H1 (cell line): ENCODE results near the gene COMMD1. TPM values are rescaled to one million over a fixed set of nuclear protein-coding genes. Genes with fewer than 3 reads are reported as not detected.

Experiments used
- CTCF ChIA-PET: fragments of 300-600 bp; sonication (Branson Sonifier 250); formaldehyde crosslinking; loops from one replicate; lab custom pipeline; 2021; ENCODE audit not compliant: partially characterized antibody; lab: Charles Lee
- POLR2A ChIA-PET: fragments of 300-600 bp; sonication (Branson Sonifier 250); formaldehyde crosslinking; loops from one replicate; lab custom pipeline; 2021; ENCODE audit warnings: inconsistent platforms; ENCODE audit not compliant: partially characterized antibody; lab: Charles Lee
- DNase-seq, 2 experiments: peaks; one replicate each; pipeline versions ENCODE4 v3.0.0 to v3.0.0-alpha.2; 2010 to 2022; ENCODE audit warnings: low spot score in 2 of 2, low read depth in 1 of 2, mixed read lengths in 1 of 2
- FAIRE-seq: peaks from 2 replicates; lab custom pipeline; 2011; peaks lifted over from hg19 to GRCh38; lab: Jason Lieb, UNC
- H2AFZ ChIP-seq: 2 replicates; pipeline ENCODE4 v1.8.1; 2012; ENCODE audit warnings: low read length, inconsistent platforms
- H2AK5ac ChIP-seq: 2 replicates; pipeline ENCODE4 v1.6.1; 2013; ENCODE audit warnings: low read depth, low read length
- H2BK120ac ChIP-seq: replicated peaks from 2 replicates; pipeline ENCODE3; 2013; ENCODE audit warnings: low read depth, low read length, inconsistent platforms
- H2BK12ac ChIP-seq: 2 replicates; pipeline ENCODE4 v1.6.1; 2013; ENCODE audit warnings: low read depth, low read length
- H2BK15ac ChIP-seq: 2 replicates; pipeline ENCODE4 v1.6.1; 2013; ENCODE audit warnings: low read length
- H2BK20ac ChIP-seq: 2 replicates; pipeline ENCODE4 v1.6.1; 2013; ENCODE audit warnings: low read length
- H2BK5ac ChIP-seq: 2 replicates; pipeline ENCODE4 v1.6.1; 2013; ENCODE audit warnings: low read depth, low read length
- H3K14ac ChIP-seq: 2 replicates; pipeline ENCODE4 v1.6.1; 2013; ENCODE audit warnings: inconsistent platforms; ENCODE audit not compliant: insufficient read length
- H3K18ac ChIP-seq: 2 replicates; pipeline ENCODE4 v1.6.1; 2013; ENCODE audit warnings: low read length; ENCODE audit errors: extremely low read depth
- H3K23ac ChIP-seq: 2 replicates; pipeline ENCODE4 v1.6.1; 2013; ENCODE audit warnings: inconsistent platforms; ENCODE audit not compliant: insufficient read length
- H3K23me2 ChIP-seq: 2 replicates; pipeline ENCODE4 v1.6.1; 2013; ENCODE audit warnings: low read depth, low read length
- H3K27ac ChIP-seq: 2 replicates; pipeline ENCODE4 v1.6.1; 2011; ENCODE audit warnings: low read depth, low read length, inconsistent platforms
- H3K27me3 ChIP-seq, 4 experiments: replicated peaks in 1 of 4; 1 replicate in 1 of 4; 2 replicates in 3 of 4; pipeline versions ENCODE4 v1.6.1 to v1.8.1; 2011 to 2013; ENCODE audit warnings: low read length in 3 of 4, mild to moderate bottlenecking in 3 of 4, inconsistent platforms in 2 of 4, mixed read lengths in 2 of 4, moderate library complexity in 1 of 4; ENCODE audit not compliant: control insufficient read depth in 3 of 4, insufficient read depth in 3 of 4; ENCODE audit errors: extremely low read depth in 1 of 4
- H3K36me3 ChIP-seq, 4 experiments: 2 replicates each; pipeline versions ENCODE4 v1.6.1 to v1.8.1; 2011 to 2013; ENCODE audit warnings: mild to moderate bottlenecking in 4 of 4, low read length in 3 of 4, moderate library complexity in 2 of 4, control low read depth in 1 of 4, inconsistent platforms in 1 of 4; ENCODE audit not compliant: insufficient read depth in 4 of 4, control insufficient read depth in 2 of 4
- H3K4ac ChIP-seq: replicated peaks from 2 replicates; pipeline ENCODE3; 2013; ENCODE audit warnings: low read length, low read depth, mixed read lengths, inconsistent platforms; ENCODE audit not compliant: insufficient read length
- H3K4me1 ChIP-seq, 4 experiments: replicated peaks in 1 of 4; 1 replicate in 1 of 4; 2 replicates in 3 of 4; pipeline versions ENCODE4 v1.6.1 to v1.8.1; 2011 to 2013; ENCODE audit warnings: low read length in 3 of 4, inconsistent platforms in 2 of 4, mixed read lengths in 1 of 4; ENCODE audit not compliant: insufficient read depth in 4 of 4, control insufficient read depth in 3 of 4
- H3K4me2 ChIP-seq, 2 experiments: 2 replicates each; pipeline versions ENCODE4 v1.6.1 to v1.8.1; 2011 to 2013; ENCODE audit warnings: low read depth in 2 of 2, low read length in 2 of 2, control low read depth in 1 of 2, inconsistent platforms in 1 of 2, mild to moderate bottlenecking in 1 of 2; ENCODE audit not compliant: insufficient read depth in 1 of 2
- H3K4me3 ChIP-seq, 4 experiments: fragments of 200-600, 300-600 bp in 1 of 4; sonication (generic), shearing (Covaris generic), sonication (Bioruptor Twin) in 1 of 4; 2 replicates each; pipeline versions ENCODE4 v1.5.1 to v1.8.1; 2011 to 2016; ENCODE audit warnings: low read length in 4 of 4, low read depth in 3 of 4, control low read depth in 2 of 4, inconsistent platforms in 2 of 4, mild to moderate bottlenecking in 2 of 4, mixed read lengths in 1 of 4, moderate library complexity in 1 of 4; ENCODE audit not compliant: insufficient read depth in 2 of 4; ENCODE audit errors: extremely low read depth in 1 of 4
- H3K56ac ChIP-seq: replicated peaks from 2 replicates; pipeline ENCODE3; 2013; ENCODE audit warnings: low read depth, mild to moderate bottlenecking, mixed read lengths, low read length, inconsistent platforms; ENCODE audit not compliant: insufficient read length
- H3K79me1 ChIP-seq: 2 replicates; pipeline ENCODE4 v1.6.1; 2013; ENCODE audit warnings: low read depth, low read length, control low read depth
- H3K79me2 ChIP-seq, 2 experiments: 2 replicates each; pipeline versions ENCODE4 v1.6.1 to v1.8.1; 2012 to 2013; ENCODE audit warnings: low read length in 2 of 2, mild to moderate bottlenecking in 2 of 2, inconsistent platforms in 1 of 2; ENCODE audit not compliant: insufficient read depth in 2 of 2, control insufficient read depth in 1 of 2
- H3K9ac ChIP-seq, 4 experiments: replicated peaks in 1 of 4; 1 replicate in 1 of 4; 2 replicates in 3 of 4; pipeline versions ENCODE4 v1.6.1 to v1.8.1; 2011 to 2013; ENCODE audit warnings: low read depth in 3 of 4, low read length in 3 of 4, control low read depth in 2 of 4, mild to moderate bottlenecking in 2 of 4, moderate library complexity in 2 of 4, inconsistent platforms in 1 of 4; ENCODE audit errors: extremely low read depth in 1 of 4
- H3K9me3 ChIP-seq, 2 experiments: 2 replicates each; pipeline versions ENCODE4 v1.6.1 to v1.8.1; 2012 to 2013; ENCODE audit warnings: mild to moderate bottlenecking in 2 of 2, moderate library complexity in 2 of 2, control low read depth in 1 of 2, inconsistent platforms in 1 of 2, low read depth in 1 of 2, low read length in 1 of 2, mixed read lengths in 1 of 2; ENCODE audit not compliant: insufficient read depth in 2 of 2
- H4K20me1 ChIP-seq, 2 experiments: replicated peaks in 1 of 2; 2 replicates each; pipeline versions ENCODE3 to v1.8.1; 2011 to 2013; ENCODE audit warnings: inconsistent platforms in 2 of 2, low read length in 2 of 2, mild to moderate bottlenecking in 1 of 2; ENCODE audit not compliant: insufficient read depth in 2 of 2, control insufficient read depth in 1 of 2
- H4K5ac ChIP-seq: 2 replicates; pipeline ENCODE4 v1.6.1; 2013; ENCODE audit warnings: low read length, low read depth, mixed read lengths, inconsistent platforms; ENCODE audit not compliant: insufficient read length
- H4K8ac ChIP-seq: 2 replicates; pipeline ENCODE4 v1.8.0; 2013; ENCODE audit warnings: mild to moderate bottlenecking, moderate library complexity, low read length, inconsistent platforms; ENCODE audit not compliant: insufficient read depth; ENCODE audit errors: extremely low read depth
- H4K91ac ChIP-seq: replicated peaks from 2 replicates; pipeline ENCODE3; 2013; ENCODE audit warnings: low read length, mixed read lengths, inconsistent platforms; ENCODE audit not compliant: insufficient read length
- CHD2 ChIP-seq: IDR thresholded peaks from 2 replicates; pipeline ENCODE4 v1.6.1; 2012; ENCODE audit warnings: low read length, improper control_type of control experiment
- HDAC2 ChIP-seq, 2 experiments: fragments of 300-600 bp in 1 of 2; sonication (generic) in 1 of 2; IDR thresholded peaks; 2 replicates each; pipeline ENCODE4 v1.6.1; 2011 to 2012; ENCODE audit warnings: low read depth in 2 of 2, low read length in 2 of 2, mild to moderate bottlenecking in 2 of 2, moderate library complexity in 2 of 2, borderline replicate concordance in 1 of 2, inconsistent platforms in 1 of 2
- KDM4A ChIP-seq: IDR thresholded peaks from one replicate; pipeline ENCODE4 v1.7.1; 2012; ENCODE audit warnings: low read depth, mild to moderate bottlenecking, moderate library complexity, low read length, inconsistent platforms; ENCODE audit not compliant: severe bottlenecking
- KDM5A ChIP-seq: fragments of 200-600 bp; IDR thresholded peaks from 2 replicates; pipeline ENCODE4 v1.7.1; 2012; ENCODE audit warnings: mild to moderate bottlenecking, low read length, inconsistent platforms, mixed read lengths
- SRF ChIP-seq: IDR thresholded peaks from 2 replicates; pipeline ENCODE4 v1.6.1; 2011; ENCODE audit warnings: mild to moderate bottlenecking, low read depth, low read length, moderate library complexity
- SUZ12 ChIP-seq: fragments of 200-600 bp; sonication (generic); IDR thresholded peaks from 2 replicates; pipeline ENCODE4 v1.6.1; 2012; ENCODE audit warnings: mild to moderate bottlenecking, inconsistent platforms, low read length, moderate library complexity, mixed read lengths
- WGBS, 2 experiments: shearing (Covaris generic) in 1 of 2; methylation state at CpG; one replicate each; pipeline versions ENCODE4 v1.1.6 to v1.1.7; 2013 to 2015; ENCODE audit warnings: low lambda C conversion rate in 2 of 2, mixed read lengths in 2 of 2, inconsistent platforms in 1 of 2, low coverage in 1 of 2, missing lambda C conversion rate in 1 of 2; ENCODE audit not compliant: insufficient replicate concordance in 2 of 2, insufficient coverage in 1 of 2, insufficient read length in 1 of 2; ENCODE audit errors: extremely low coverage in 1 of 2, missing lambda C conversion rate in 1 of 2; 5-methylcytosine and 5-hydroxymethylcytosine counted together
- polyA plus RNA-seq, 7 experiments: library from polyadenylated mRNA; depleted of rRNA in 3 of 7; stranded (reverse) in 5 of 7; unstranded in 2 of 7; fragments of >200 nt in 5 of 7; fragments of 200-250 nt in 2 of 7; gene quantifications; 1 replicate in 5 of 7; 2 replicates in 1 of 7; 4 replicates in 1 of 7; pipeline versions ENCODE4 v1.2.1 to v1.2.3, GENCODE V29; 2011 to 2013; ENCODE audit warnings: missing spikeins in 2 of 7, mixed read lengths in 2 of 7
- total RNA-seq: library from RNA; stranded (reverse); fragmentation: NEBNext Ultra II Directional; extraction: Animal tissue kit (Norgen Biotek cat#: 25700); gene quantifications from 2 replicates; pipeline ENCODE4 v1.2.1, GENCODE V29; 2021

Gene COMMD1
- total and polyA plus RNA-seq, 2 of the 8 experiments (the other 6 are each of a cell fraction or from before 2014, with no cell fraction given), result 23.5 to 28.3 TPM

DNA sequence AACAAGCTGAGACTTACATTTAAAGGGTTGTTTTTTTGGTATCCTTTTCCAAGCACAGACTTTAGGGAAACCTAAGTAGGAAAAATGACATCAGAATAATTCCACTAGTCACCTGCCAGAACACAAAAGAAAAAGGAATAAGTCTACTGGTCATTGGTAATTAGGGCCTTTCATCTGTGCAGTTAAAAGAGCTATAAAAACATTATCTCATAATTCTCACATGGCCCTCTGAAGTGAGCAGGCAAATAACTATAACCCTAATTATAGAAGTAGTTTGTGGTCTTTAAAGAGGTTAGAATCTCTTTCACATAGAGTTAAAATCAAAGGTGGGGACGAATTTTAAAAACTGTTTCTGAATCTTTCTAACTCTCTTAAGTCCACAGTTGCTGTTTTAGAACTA lies 179.3 kb downstream of the COMMD1 start:
- H3K9me3 ChIP-seq, result no peaks in the 10 kb centered on the region
- H3K23ac ChIP-seq, result no peak overlapping the region
- no peak overlapping the region for H3K4me2 ChIP-seq
- H4K8ac ChIP-seq, result no peak overlapping the region
- DNase-seq (no peak), FAIRE-seq (no peak)
- H3K4ac ChIP-seq, result no peak overlapping the region
- POLR2A ChIA-PET, result interaction anchor here (0.7 kb wide), 1 partner anchor 153 kb away, joined by 3 read pairs; no protein-coding TSS in a partner anchor
- no peak overlapping the region for H2BK20ac ChIP-seq
- H3K18ac ChIP-seq, result no peak overlapping the region
- H4K5ac ChIP-seq, result no peak overlapping the region
- no peaks in the 10 kb centered on the region for H4K20me1 ChIP-seq
- H3K4me1 ChIP-seq, result no peaks in the 10 kb centered on the region; a peak in 2 of 7 replicates
- H3K4me3 ChIP-seq, result no peak overlapping the region
- H2AFZ ChIP-seq, result no peak overlapping the region
- H3K14ac ChIP-seq, result no peak overlapping the region
- no peak overlapping the region for H2BK5ac ChIP-seq
- H2BK120ac ChIP-seq, result no peak overlapping the region
- H3K27me3 ChIP-seq, result no peaks in the 10 kb centered on the region
- H2AK5ac ChIP-seq, result no peak overlapping the region
- no peak overlapping the region for H2BK12ac ChIP-seq
- 83% methylated on average over 1 of the region's 1 CpG; no CpG with 5 or more reads in 1 of the 2 experiments for WGBS, 2 experiments
- H4K91ac ChIP-seq, result no peak overlapping the region
- no peaks in the 10 kb centered on the region; the same call in 1 of the 2 replicates for H3K23me2 ChIP-seq
- H3K56ac ChIP-seq, result no peak overlapping the region
- no peak overlapping the region for H3K27ac ChIP-seq
- no peaks in the 10 kb centered on the region for H3K36me3 ChIP-seq
- no peaks in the 10 kb centered on the region for H3K79me2 ChIP-seq
- H3K9ac ChIP-seq, result no peak overlapping the region
- TF ChIP-seq SUZ12 (no peak), SRF (no peak), HDAC2 (IDR thresholded peaks at IDR 0.05; ENCODE audit: borderline replicate concordance in 1 of 2, low read depth in 2 of 2, low read length in 2 of 2) (no peak), KDM4A (no peak), CHD2 (no peak), KDM5A (no peak)
- TF ChIP-seq, all 59 proteins: peak for 0
- Histone ChIP-seq H2BK15ac (no peak overlapping the region), H3K79me1 (no peaks in the 10 kb centered on the region)
- CTCF ChIA-PET, result interaction anchor here (0.6 kb wide), 1 partner anchor 693 kb away, joined by 4 read pairs; no protein-coding TSS in a partner anchor
